ENCODE data around the gene DACT1. TPM values are rescaled to one million over a fixed set of nuclear protein-coding genes. Genes with fewer than 3 reads are reported as not detected.
"Not testable (repeated sequence)": the region's sequence is repeated elsewhere in the genome, so short reads cannot be mapped to it uniquely, and the experiment has no call there.

Gene DACT1
- 3.3 and 4.2 TPM in 2 replicates for polyA plus RNA-seq (2012; rRNA removed)
- 3.3 and 3.9 TPM in 2 replicates for polyA plus RNA-seq (2012; cell fraction: cytosol; rRNA removed)
- polyA plus RNA-seq (2012; cell fraction: nucleus; rRNA removed) = 6.3 and 8.9 TPM in 2 replicates

GRCh38 chr14:58637391-58638230 lies at the start of gene DACT1:
Gene DACT1 (plus strand): TSS chr14:58637962. CDS start chr14:58638203, 241 bp downstream.
- Histone ChIP-seq H2AFZ (ENCODE audit: low read depth) (peak within 1 kb of the TSS; percentile 61; the same call in 1 of the 2 replicates), H4K20me1 (ENCODE audit: insufficient read depth) (no peaks in the 10 kb centered on the region), H3K4me2 (peak within 1 kb of the TSS; percentile 80), H3K9me3 (no peaks in the 10 kb centered on the region), H3K9ac (peak within 1 kb of the TSS; percentile 85), H3F3A (replicated peaks; ENCODE audit: insufficient read depth) (peaks cover 9% of the 10 kb centered on the region), H3K27ac (ENCODE audit: low read depth in 2 of 2, low read length in 1 of 2) (peak within 1 kb of the TSS; percentile 43 to 73), H3K9me2 (no peaks in the 10 kb centered on the region), H3K27me3 (ENCODE audit: insufficient read depth) (no peaks in the 10 kb centered on the region), H3K79me2 (ENCODE audit: insufficient read depth) (peaks cover 36% of the 10 kb centered on the region; the same call in 1 of the 2 replicates), H3K4me3 (ENCODE audit: low read depth in 2 of 2, low read length in 1 of 2) (peak within 1 kb of the TSS; percentile 74 to 77), H3K36me3 (replicated peaks in 1 of 2; ENCODE audit: control insufficient read depth in 1 of 2, insufficient read depth in 2 of 2, low read length in 1 of 2) (peaks cover 12 to 24% of the 10 kb centered on the region in 2 experiments), H3K4me1 (ENCODE audit: control insufficient read depth in 1 of 2, insufficient read depth in 2 of 2, low read depth in 1 of 2, low read length in 1 of 2) (peaks cover 14 to 16% of the 10 kb centered on the region in 2 experiments; a peak in 3 of 4 replicates)
- 1% methylated on average over 26 of the region's 94 CpGs for WGBS (ENCODE audit: low lambda C conversion rate)
- peak; percentile 82 for DNase-seq
- TF ChIP-seq TCF12 (IDR thresholded peaks at IDR 0.05) (no peak), SIN3A (IDR thresholded peaks at IDR 0.05; ENCODE audit: borderline replicate concordance, low read depth, low read length) (0 out of 2 replicates have a peak, but pooled peaks have one; percentile 50), SMC3 (IDR thresholded peaks at IDR 0.05; ENCODE audit: low read depth, low read length) (no peak), MAX (IDR thresholded peaks at IDR 0.05; ENCODE audit: low read depth) (0 out of 2 replicates have a peak, but pooled peaks have one; percentile 3), JUND (IDR thresholded peaks at IDR 0.05) (no peak), RFX5 (IDR thresholded peaks at IDR 0.05; ENCODE audit: low read length) (no peak)
- ChIA-PET POLR2A (no interaction called here), CTCF (interaction anchor here (0.8 to 10.5 kb wide), 18 partner anchors 8 to 491 kb away, joined by 3 to 93 read pairs (median 6); no protein-coding TSS in a partner anchor)

- H3K4me2 ChIP-seq; H3K9me3 ChIP-seq; H3K9me2 ChIP-seq; DNase-seq; H2AFZ ChIP-seq (ENCODE audit: low read depth); H3K4me3 ChIP-seq (ENCODE audit: low read depth in 2 of 2, low read length in 1 of 2); H3K79me2 ChIP-seq (ENCODE audit: insufficient read depth); H3K27ac ChIP-seq (ENCODE audit: low read depth in 2 of 2, low read length in 1 of 2); H4K20me1 ChIP-seq (ENCODE audit: insufficient read depth); H3K4me1 ChIP-seq (ENCODE audit: control insufficient read depth in 1 of 2, insufficient read depth in 2 of 2, low read depth in 1 of 2, low read length in 1 of 2); CTCF ChIA-PET; H3K9ac ChIP-seq; H3K27me3 ChIP-seq (ENCODE audit: insufficient read depth); POLR2A ChIA-PET; H3K36me3 ChIP-seq (replicated peaks in 1 of 2; ENCODE audit: control insufficient read depth in 1 of 2, insufficient read depth in 2 of 2, low read length in 1 of 2): not testable (repeated sequence)
- 83% methylated on average over 18 of the region's 18 CpGs for WGBS (ENCODE audit: low lambda C conversion rate)
- H3F3A ChIP-seq (replicated peaks; ENCODE audit: insufficient read depth) = peaks cover 10% of the 10 kb centered on the region
Observed at GRCh38 chr14:58588321-58588720, 49.4 kb upstream of the DACT1 start.

- H3K79me2 ChIP-seq (ENCODE audit: insufficient read depth) = no peaks in the 10 kb centered on the region
- ChIA-PET POLR2A (no interaction called here), CTCF (no interaction called here)
- H3K4me2 ChIP-seq = no peak overlapping the region
- H3K9me2 ChIP-seq = no peaks in the 10 kb centered on the region
- H3K36me3 ChIP-seq (replicated peaks in 1 of 2; ENCODE audit: control insufficient read depth in 1 of 2, insufficient read depth in 2 of 2, low read length in 1 of 2) = no peaks in the 10 kb centered on the region
- no peaks in the 10 kb centered on the region for H3K9me3 ChIP-seq
- no peak for DNase-seq
- H2AFZ ChIP-seq (ENCODE audit: low read depth) = no peak overlapping the region
- H3K27ac ChIP-seq (ENCODE audit: low read depth in 2 of 2, low read length in 1 of 2) = no peak overlapping the region
- H3F3A ChIP-seq (replicated peaks; ENCODE audit: insufficient read depth) = no peaks in the 10 kb centered on the region
- H3K4me1 ChIP-seq (ENCODE audit: control insufficient read depth in 1 of 2, insufficient read depth in 2 of 2, low read depth in 1 of 2, low read length in 1 of 2) = no peaks in the 10 kb centered on the region
- no peaks in the 10 kb centered on the region for H3K27me3 ChIP-seq (ENCODE audit: insufficient read depth)
- H3K4me3 ChIP-seq (ENCODE audit: low read depth in 2 of 2, low read length in 1 of 2) = no peak overlapping the region
- no peaks in the 10 kb centered on the region for H4K20me1 ChIP-seq (ENCODE audit: insufficient read depth)
- H3K9ac ChIP-seq = no peak overlapping the region
- 80% methylated on average over 4 of the region's 4 CpGs for WGBS (ENCODE audit: low lambda C conversion rate)
- TF ChIP-seq RCOR1 (IDR thresholded peaks at IDR 0.05; ENCODE audit: low read length) (no peak), CTCF (IDR thresholded peaks at IDR 0.05) (no peak), NFIC (IDR thresholded peaks at IDR 0.05; ENCODE audit: borderline replicate concordance) (no peak), REST (IDR thresholded peaks at IDR 0.05; ENCODE audit: low read depth, low read length) (no peak), MEF2A (IDR thresholded peaks at IDR 0.05; ENCODE audit: borderline replicate concordance, low read depth) (no peak), TAF1 (IDR thresholded peaks at IDR 0.05; ENCODE audit: borderline replicate concordance, low read depth, low read length) (no peak), GATA2 (CRISPR knock-in tag; IDR thresholded peaks at IDR 0.05) (no peak), TCF12 (IDR thresholded peaks at IDR 0.05) (no peak), MAX (IDR thresholded peaks at IDR 0.05; ENCODE audit: low read depth) (no peak), JUND (IDR thresholded peaks at IDR 0.05) (no peak), FOSL2 (IDR thresholded peaks at IDR 0.05; ENCODE audit: borderline replicate concordance, low read depth) (no peak)
Observed at GRCh38 chr14:58593977-58594376, 43.8 kb upstream of the DACT1 start.

Measured in SK-N-SH (cell line).